Loucy (cell line): ENCODE data around the gene COQ2.

Source experiments
- EZH2phosphoT487 ChIP-seq: fragments of 200-600 bp; IDR thresholded peaks from 2 replicates; pipeline ENCODE4 v1.6.1; 2018; ENCODE audit warnings: antibody characterized with exemption, mild to moderate bottlenecking, moderate library complexity, borderline replicate concordance
- TF ChIP-seq, protein P1 (sequence below): fragments of 200-600 bp; sonication (generic); conservative IDR thresholded peaks from 2 replicates; pipeline ENCODE4 v1.5.1; 2014; ENCODE audit warnings: mild to moderate bottlenecking, antibody characterized with exemption, low read length

DNA sequence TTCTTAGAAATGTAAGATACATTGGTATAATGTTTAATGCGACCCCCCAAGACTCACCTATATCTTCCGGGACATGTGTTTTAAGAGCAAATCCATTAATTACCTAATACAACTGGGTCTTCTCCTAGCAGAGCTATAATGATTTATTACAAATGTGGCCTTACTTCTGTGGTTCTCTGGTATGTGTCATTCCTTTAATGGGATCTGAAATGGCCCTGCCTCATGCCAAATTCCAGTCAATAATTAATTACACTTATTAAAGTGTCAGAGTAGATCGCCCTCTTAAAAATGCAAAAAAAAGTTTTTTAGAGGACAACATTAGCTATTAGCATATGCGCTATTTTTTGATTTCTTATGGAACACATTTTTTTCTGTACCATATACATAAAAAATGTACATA lies 33.1 kb upstream of the COQ2 start:
- TF ChIP-seq, protein P1, sequence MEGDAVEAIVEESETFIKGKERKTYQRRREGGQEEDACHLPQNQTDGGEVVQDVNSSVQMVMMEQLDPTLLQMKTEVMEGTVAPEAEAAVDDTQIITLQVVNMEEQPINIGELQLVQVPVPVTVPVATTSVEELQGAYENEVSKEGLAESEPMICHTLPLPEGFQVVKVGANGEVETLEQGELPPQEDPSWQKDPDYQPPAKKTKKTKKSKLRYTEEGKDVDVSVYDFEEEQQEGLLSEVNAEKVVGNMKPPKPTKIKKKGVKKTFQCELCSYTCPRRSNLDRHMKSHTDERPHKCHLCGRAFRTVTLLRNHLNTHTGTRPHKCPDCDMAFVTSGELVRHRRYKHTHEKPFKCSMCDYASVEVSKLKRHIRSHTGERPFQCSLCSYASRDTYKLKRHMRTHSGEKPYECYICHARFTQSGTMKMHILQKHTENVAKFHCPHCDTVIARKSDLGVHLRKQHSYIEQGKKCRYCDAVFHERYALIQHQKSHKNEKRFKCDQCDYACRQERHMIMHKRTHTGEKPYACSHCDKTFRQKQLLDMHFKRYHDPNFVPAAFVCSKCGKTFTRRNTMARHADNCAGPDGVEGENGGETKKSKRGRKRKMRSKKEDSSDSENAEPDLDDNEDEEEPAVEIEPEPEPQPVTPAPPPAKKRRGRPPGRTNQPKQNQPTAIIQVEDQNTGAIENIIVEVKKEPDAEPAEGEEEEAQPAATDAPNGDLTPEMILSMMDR, result no peak
- no peak for TF ChIP-seq EZH2phosphoT487
